EH (cell line): ENCODE measurements around the gene OR6J1.
A peak's percentile ranks its signal among the peaks of the same experiment; 100 is the strongest.
"Not testable (repeated sequence)": the region's sequence is repeated elsewhere in the genome, so short reads cannot be mapped to it uniquely, and the experiment has no call there.

ENCODE experiments used
- DNase-seq: peaks from one replicate; pipeline ENCODE4 v3.0.0-alpha.2; 2015; ENCODE audit warnings: low read depth

OR6J1 gene

GRCh38 chr14:22644305-22644635 lies at the start of gene OR6J1:
OR6J1 (minus strand) TSS chr14:22644352; CDS start chr14:22634811, 9,541 bp downstream.
- no peak for DNase-seq

- peak; percentile 39 for DNase-seq
Observed at GRCh38 chr14:22692194-22692593, 48.0 kb upstream of the OR6J1 start.

- peak; percentile 85 for DNase-seq
Observed at GRCh38 chr14:22691171-22691570, 47.0 kb upstream of the OR6J1 start.

- DNase-seq = peak; percentile 91
Observed at GRCh38 chr14:22689199-22689598, 45.0 kb upstream of the OR6J1 start.

- not testable (repeated sequence) for DNase-seq
Observed at GRCh38 chr14:22687969-22688368, 43.8 kb upstream of the OR6J1 start.

- not testable (repeated sequence) for DNase-seq
Observed at GRCh38 chr14:22686176-22686611, 42.0 kb upstream of the OR6J1 start.

- peak; percentile 19 for DNase-seq
Observed at GRCh38 chr14:22685467-22685866, 41.3 kb upstream of the OR6J1 start.

- not testable (repeated sequence) for DNase-seq
Observed at GRCh38 chr14:22683428-22683827, 39.3 kb upstream of the OR6J1 start.

- DNase-seq = no peak
Observed at GRCh38 chr14:22678221-22678620, 34.1 kb upstream of the OR6J1 start.

GRCh38 chr14:22677551-22677950 lies 33.4 kb upstream of the OR6J1 start:
- not testable (repeated sequence) for DNase-seq

GRCh38 chr14:22671622-22672021 lies 27.5 kb upstream of the OR6J1 start:
- DNase-seq = peak; percentile 43

- DNase-seq = peak; percentile 57
Observed at GRCh38 chr14:22668863-22669262, 24.7 kb upstream of the OR6J1 start.

GRCh38 chr14:22668417-22668816 lies 24.3 kb upstream of the OR6J1 start:
- peak; percentile 77 for DNase-seq

- no peak for DNase-seq
Observed at GRCh38 chr14:22667881-22668280, 23.7 kb upstream of the OR6J1 start.

GRCh38 chr14:22666203-22666893 lies 22.2 kb upstream of the OR6J1 start:
- no peak for DNase-seq

- DNase-seq = no peak
Observed at GRCh38 chr14:22664261-22664660, 20.1 kb upstream of the OR6J1 start.

- no peak for DNase-seq
Observed at GRCh38 chr14:22660654-22661053, 16.5 kb upstream of the OR6J1 start.

- peak; percentile 33 for DNase-seq
Observed at GRCh38 chr14:22658946-22659345, 14.8 kb upstream of the OR6J1 start.

- peak; percentile 51 for DNase-seq
Observed at GRCh38 chr14:22657861-22658260, 13.7 kb upstream of the OR6J1 start.

GRCh38 chr14:22656945-22657731 lies 13.0 kb upstream of the OR6J1 start:
- peak; percentile 44 for DNase-seq

- no peak for DNase-seq
Observed at GRCh38 chr14:22656226-22656625, 12.1 kb upstream of the OR6J1 start.

GRCh38 chr14:22653012-22653621 lies 9.0 kb upstream of the OR6J1 start:
- peak; percentile 85 for DNase-seq

- no peak for DNase-seq
Observed at GRCh38 chr14:22651586-22651985, 7.4 kb upstream of the OR6J1 start.
